ENCODE measurements around the gene RNASEL. TPM values are rescaled to one million over a fixed set of nuclear protein-coding genes. Genes with fewer than 3 reads are reported as not detected.

The RNASEL gene
- total RNA-seq, 1 donor from 2014 or later, result 3.5 TPM

GRCh38 chr1:182601416-182601786, 12.3 kb upstream of the RNASEL start:
- Histone ChIP-seq H3K27me3 (ENCODE audit: low read depth) (no peaks in the 10 kb centered on the region), H3K36me3 (no peaks in the 10 kb centered on the region), H3K27ac (replicated peaks) (peak overlapping the region; percentile 69), H3K4me1 (peaks cover 63% of the 10 kb centered on the region), H3K9me3 (replicated peaks) (no peaks in the 10 kb centered on the region), H3K4me3 (peak overlapping the region; percentile 73)
- TF ChIP-seq CTCF (IDR thresholded peaks at IDR 0.05; ENCODE audit: borderline replicate concordance), result peak; percentile 83
- intact Hi-C loops (cut with micrococcal nuclease), result loop anchor here (2.0 kb wide), 1 partner anchor 183 kb away; no protein-coding TSS in a partner anchor
- peak; percentile 45 for DNase-seq

GRCh38 chr1:182600745-182601415, 11.8 kb upstream of the RNASEL start:
- Histone ChIP-seq H3K4me1 (peaks cover 65% of the 10 kb centered on the region), H3K4me3 (peak overlapping the region; percentile 73), H3K36me3 (no peaks in the 10 kb centered on the region), H3K9me3 (replicated peaks) (no peaks in the 10 kb centered on the region), H3K27ac (replicated peaks) (peak overlapping the region; percentile 30), H3K27me3 (ENCODE audit: low read depth) (no peaks in the 10 kb centered on the region)
- intact Hi-C loops (cut with micrococcal nuclease), result loop anchor here (2.0 kb wide), 1 partner anchor 184 kb away; no protein-coding TSS in a partner anchor
- DNase-seq, result no peak
- no peak for TF ChIP-seq CTCF (IDR thresholded peaks at IDR 0.05; ENCODE audit: borderline replicate concordance)

GRCh38 chr1:182600036-182600713, 11.1 kb upstream of the RNASEL start:
- intact Hi-C loops (cut with micrococcal nuclease), result loop anchor here (2.0 kb wide), 1 partner anchor 185 kb away; no protein-coding TSS in a partner anchor
- H3K36me3 ChIP-seq, result no peaks in the 10 kb centered on the region
- H3K27ac ChIP-seq (replicated peaks), result peak overlapping the region; percentile 30
- TF ChIP-seq CTCF (IDR thresholded peaks at IDR 0.05; ENCODE audit: borderline replicate concordance), result no peak
- H3K4me3 ChIP-seq, result peak overlapping the region; percentile 73
- peaks cover 68% of the 10 kb centered on the region for H3K4me1 ChIP-seq
- H3K9me3 ChIP-seq (replicated peaks), result no peaks in the 10 kb centered on the region
- H3K27me3 ChIP-seq (ENCODE audit: low read depth), result no peaks in the 10 kb centered on the region
- DNase-seq, result no peak

- Histone ChIP-seq H3K4me3 (no peak overlapping the region), H3K36me3 (no peaks in the 10 kb centered on the region), H3K27me3 (ENCODE audit: low read depth) (no peaks in the 10 kb centered on the region), H3K27ac (replicated peaks) (peak overlapping the region; percentile 23), H3K4me1 (peaks cover 63% of the 10 kb centered on the region), H3K9me3 (replicated peaks) (no peaks in the 10 kb centered on the region)
- no peak for DNase-seq
- peak; percentile 47 for TF ChIP-seq CTCF (IDR thresholded peaks at IDR 0.05; ENCODE audit: borderline replicate concordance)
- intact Hi-C loops (cut with micrococcal nuclease), result no loop called here
Observed at GRCh38 chr1:182599339-182599738, 10.3 kb upstream of the RNASEL start.

- H3K27ac ChIP-seq (replicated peaks), result no peak overlapping the region
- H3K4me3 ChIP-seq, result no peak overlapping the region
- no peak for DNase-seq
- intact Hi-C loops (cut with micrococcal nuclease), result no loop called here
- TF ChIP-seq CTCF (IDR thresholded peaks at IDR 0.05; ENCODE audit: borderline replicate concordance), result no peak
- H3K36me3 ChIP-seq, result no peaks in the 10 kb centered on the region
- peaks cover 52% of the 10 kb centered on the region for H3K4me1 ChIP-seq
- H3K9me3 ChIP-seq (replicated peaks), result no peaks in the 10 kb centered on the region
- H3K27me3 ChIP-seq (ENCODE audit: low read depth), result no peaks in the 10 kb centered on the region
Observed at GRCh38 chr1:182598296-182598695, 9.2 kb upstream of the RNASEL start.

All from left ventricle myocardium inferior (tissue), 1 donor.